GM18520 (cell line): ENCODE data around the gene GPC6.

ENCODE experiments used
- ATAC-seq: cut with Tn5 transposase; IDR thresholded peaks from one replicate; pipeline ENCODE4 v1.9.1; 2021; ENCODE audit not compliant: unreplicated experiment

The GPC6 gene

DNA sequence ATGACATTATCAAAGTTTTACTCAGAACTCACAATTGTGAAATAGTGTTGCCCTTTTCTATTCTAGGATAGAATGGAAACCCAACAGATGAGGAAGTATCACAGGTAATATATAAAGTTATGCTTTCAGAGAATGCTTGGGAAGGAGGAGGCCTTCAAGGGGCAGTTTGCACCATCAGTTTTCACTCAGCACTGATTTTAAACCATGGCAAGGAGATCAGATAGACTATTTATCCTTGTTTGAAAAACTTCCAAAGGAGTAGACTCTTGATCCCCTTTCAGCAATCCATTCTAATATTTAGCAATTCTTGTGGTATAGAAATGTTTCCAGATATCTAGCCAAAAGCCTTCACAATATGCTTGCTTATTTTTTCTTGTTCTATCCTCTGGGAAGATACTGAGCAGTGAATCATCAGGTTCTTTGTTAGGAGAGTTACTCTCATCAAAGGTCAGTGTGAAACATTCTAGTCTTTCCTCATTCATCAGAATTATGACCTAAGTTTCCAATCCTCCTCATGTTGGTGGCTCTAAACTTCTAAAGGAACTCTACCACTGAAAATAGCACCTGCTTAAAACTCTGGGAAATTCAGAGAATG, 3.8 kb downstream of the GPC6 start:
- no peak for ATAC-seq

DNA sequence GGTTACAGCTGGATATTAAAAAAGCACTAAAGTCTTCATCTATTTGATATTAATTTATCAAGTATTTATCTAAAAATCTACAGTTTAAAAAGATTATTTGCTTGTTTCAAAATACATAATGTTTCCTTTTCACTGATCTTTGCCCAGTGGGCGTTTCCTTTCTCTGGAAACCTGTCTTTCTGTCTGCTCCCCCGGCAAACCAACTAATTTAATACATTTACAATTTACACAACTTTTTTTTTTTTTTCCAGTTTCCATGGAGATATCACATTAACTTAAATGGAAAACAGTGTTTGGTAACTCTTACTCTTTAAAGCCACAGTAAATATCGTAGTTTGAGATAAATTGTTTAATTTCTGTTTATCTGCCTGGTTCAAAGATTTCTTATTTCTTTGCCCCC, 5.3 kb downstream of the GPC6 start:
- no peak for ATAC-seq

DNA sequence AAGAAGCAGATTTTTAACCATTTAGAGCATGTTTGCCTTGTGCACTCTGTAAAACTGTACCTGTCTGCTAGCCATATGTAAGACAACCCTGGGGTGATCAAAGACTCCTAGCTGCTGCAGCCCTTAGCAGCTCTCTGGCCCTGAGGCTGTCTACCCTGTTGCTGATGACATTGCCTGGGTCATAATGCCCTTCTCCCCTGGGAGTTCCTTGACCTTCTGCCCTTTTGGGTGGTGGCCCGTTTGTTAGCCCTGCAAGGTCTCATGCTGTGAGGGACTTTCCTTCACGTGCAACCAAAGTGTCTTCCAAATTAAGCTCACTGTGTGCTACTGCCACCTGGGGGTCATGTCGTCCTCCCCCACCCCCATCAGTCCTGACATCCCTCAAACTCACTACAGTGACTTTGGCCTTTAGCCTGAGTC, 7.4 kb downstream of the GPC6 start:
- ATAC-seq = peak; percentile 80

DNA sequence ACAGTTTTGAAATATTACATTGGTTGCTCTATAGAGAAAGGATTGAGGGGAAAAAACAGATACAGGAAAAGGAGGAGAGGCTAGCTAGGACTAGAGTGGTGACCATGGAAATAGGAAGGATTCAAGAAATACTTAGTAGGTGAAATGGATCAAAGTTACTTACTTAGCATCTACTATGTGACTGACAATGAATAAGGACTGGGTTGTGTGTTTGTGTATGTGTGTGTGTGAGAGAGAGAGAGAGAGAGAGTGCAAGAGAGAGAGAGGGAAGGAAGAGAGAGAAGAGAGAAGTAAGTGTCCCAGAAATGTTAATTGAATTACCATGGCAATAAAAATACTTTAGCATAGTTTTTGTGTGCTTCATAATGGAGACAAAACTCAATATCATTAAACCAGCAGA, 7.9 kb downstream of the GPC6 start:
- ATAC-seq = no peak

DNA sequence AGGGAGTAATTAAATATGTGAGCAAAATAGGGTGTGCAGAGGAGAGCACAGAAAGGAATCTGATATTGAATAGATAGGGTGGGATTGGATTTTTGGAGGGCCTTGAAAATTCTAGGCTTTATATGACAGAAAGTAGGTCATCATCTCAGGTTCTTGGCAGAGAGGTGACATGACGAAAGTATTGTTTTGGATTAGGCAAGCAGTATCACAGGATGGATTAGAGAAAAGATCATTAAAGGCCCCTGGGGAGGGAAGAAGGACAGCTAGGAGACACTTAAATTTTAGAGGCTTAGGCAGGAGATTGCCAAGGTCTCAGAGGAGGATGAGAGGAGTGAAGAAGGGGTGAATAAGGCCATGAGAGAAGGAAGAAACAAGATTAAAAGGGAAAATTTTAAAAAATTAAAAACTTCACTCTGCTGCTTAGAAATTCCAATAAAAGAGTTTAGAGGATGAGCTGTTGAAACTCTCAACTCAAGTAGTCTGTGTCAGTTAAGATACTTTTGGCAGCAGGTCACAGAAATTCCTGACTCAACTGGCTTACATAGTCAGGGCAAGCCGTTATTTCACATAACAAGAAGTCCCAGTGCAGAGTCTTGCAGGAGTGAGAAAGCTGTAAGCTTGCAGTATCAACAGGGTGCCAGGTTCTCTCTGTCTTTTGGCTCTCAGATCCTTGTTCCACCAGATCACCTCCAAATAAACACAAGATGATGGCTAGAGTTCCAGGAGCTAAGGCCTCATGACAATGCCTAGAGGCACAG, 8.8 kb downstream of the GPC6 start:
- ATAC-seq = no peak

DNA sequence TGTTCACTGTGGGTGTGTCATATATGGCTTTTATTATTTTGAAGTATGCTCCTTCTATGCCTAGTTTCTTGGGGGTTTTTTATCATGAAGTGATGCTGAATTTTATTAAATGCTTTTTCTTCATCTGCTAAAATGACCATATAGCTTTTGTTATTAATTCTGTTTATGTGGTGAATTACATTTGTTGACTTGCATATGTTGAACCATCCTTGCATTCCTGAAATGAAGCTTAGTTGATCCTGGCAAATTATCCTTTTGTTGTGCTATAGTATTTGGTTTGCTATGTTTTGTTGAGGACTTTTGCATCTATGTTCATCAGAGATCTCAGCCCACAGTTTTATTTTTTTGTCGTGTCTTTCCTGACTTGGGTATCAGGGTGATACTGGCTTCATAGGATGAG, 12.1 kb downstream of the GPC6 start:
- no peak for ATAC-seq

DNA sequence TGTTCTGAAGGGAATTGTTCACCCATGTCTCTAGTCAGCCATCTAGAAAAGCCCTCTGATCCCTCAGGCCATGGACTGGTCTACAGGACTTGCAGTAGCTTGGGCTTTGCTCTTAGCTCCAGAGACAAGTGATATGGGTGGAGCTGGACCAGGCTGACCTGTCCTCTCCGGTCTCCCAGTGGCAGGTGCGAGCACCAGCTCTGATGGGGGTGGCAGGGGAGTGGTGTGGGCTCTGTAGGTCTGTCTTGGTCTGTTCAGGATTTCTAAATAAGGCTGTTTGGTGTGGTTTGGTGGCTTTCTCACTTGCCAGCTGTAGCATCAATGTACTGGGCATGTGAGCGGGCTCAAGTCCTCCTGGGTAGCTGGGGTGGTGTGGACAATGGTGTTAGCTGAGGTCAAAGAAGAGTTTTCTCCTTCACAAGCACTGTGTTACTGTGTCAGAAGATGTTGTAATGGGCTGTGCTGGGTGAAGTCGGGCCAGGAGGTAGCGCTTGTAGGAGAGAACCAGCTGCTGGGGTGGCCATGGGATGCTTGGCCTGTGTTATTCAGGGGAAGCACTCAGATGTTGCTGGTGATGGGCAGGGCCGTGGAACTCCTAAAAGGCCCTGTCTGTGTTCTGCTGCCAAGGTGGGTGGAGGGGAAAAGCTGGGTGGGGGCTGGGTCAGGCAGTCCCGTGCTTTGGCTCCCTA, 16.9 kb downstream of the GPC6 start:
- no peak for ATAC-seq

DNA sequence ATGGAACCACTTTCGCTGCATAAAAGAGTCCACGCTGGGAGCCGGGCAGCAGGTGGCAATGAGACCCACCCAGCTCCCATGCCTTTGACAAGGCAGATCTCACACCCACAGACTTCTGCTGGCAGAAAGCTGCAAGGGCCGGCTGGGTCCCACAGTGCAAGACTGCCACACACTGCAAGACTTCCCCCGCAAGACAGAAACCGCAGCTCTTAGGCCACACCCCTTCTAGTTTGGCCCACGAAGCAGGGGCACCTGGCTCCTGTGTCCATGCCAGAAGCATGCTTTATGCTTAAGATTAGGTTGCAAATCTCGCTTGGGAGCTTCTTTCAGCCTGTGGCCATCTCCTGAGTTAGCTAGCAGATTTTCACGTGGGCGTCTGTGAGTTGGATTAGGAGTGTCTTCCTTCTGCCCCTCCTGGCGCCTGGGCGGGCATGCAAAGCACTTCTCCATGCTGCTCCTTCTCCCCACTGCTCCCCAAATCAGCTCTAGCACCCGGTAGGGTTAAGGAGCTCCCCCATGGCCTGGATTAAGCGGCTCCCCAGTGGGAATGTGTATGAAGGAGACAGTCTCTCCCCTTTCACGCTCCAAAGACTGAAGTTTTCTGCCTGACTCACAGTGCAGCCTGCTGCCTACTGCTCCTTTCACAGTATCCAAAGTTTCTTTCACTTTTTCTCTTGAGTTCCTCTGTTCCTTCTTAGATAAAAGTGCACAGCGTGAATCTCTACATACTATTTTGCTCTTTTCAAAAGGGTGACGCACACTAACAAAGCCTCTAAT, 17.7 kb downstream of the GPC6 start:
- no peak for ATAC-seq

DNA sequence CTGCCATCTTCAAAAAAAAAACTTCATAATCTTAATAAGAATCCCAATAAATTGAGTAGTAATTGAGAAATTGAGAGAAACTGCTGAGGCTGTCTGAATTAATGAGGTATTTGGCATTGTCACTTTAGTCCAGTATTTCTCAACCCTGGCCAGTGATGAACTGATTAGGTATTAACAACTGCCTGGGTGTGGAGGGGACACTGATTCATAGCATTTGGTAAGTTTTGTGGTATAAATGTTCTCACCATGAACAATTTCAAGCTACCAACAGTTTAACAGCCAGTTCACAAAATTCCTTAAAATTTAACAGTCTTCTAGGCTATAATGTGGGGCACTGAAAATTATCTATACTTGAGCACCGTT, 18.3 kb downstream of the GPC6 start:
- no peak for ATAC-seq

DNA sequence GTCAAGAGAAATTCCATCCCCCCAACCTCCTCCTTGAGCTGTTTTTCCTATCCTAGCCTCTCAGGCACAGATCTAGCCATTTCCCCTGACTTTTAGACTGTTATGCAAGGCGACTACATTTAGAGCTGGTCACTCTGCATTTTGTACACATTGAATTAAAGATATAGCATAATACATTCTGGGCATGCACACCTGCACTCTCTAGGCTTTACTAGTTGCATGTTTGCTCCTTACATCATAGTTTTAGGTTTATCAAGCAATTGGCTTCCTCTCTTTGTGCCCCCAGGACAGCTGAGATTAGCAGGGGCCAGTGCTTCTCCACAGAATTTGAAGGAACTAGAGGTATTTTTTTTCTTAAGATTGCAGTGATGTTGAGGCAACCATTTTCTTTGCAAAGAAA, 19.5 kb downstream of the GPC6 start:
- no peak for ATAC-seq

DNA sequence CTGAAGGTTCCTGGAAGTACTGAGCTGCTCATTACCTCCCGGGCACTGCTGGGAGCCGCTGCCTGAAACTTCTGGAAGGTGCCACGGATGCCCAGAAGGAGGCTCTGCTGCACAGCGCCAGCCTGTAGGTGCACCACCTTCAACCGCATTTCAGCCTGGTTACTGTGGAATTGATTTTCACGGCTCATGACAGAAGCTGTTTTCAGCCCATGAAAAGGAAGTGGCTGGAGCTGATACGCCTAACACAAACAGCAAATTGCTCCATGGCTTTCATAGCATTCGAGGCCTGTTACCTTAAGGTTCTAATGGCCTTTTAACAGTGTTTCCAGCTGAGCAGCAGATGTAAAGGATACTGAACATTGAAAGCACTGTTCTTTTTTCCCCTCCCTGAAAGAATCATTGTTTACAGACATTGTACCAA, 22.0 kb downstream of the GPC6 start:
- no peak for ATAC-seq

DNA sequence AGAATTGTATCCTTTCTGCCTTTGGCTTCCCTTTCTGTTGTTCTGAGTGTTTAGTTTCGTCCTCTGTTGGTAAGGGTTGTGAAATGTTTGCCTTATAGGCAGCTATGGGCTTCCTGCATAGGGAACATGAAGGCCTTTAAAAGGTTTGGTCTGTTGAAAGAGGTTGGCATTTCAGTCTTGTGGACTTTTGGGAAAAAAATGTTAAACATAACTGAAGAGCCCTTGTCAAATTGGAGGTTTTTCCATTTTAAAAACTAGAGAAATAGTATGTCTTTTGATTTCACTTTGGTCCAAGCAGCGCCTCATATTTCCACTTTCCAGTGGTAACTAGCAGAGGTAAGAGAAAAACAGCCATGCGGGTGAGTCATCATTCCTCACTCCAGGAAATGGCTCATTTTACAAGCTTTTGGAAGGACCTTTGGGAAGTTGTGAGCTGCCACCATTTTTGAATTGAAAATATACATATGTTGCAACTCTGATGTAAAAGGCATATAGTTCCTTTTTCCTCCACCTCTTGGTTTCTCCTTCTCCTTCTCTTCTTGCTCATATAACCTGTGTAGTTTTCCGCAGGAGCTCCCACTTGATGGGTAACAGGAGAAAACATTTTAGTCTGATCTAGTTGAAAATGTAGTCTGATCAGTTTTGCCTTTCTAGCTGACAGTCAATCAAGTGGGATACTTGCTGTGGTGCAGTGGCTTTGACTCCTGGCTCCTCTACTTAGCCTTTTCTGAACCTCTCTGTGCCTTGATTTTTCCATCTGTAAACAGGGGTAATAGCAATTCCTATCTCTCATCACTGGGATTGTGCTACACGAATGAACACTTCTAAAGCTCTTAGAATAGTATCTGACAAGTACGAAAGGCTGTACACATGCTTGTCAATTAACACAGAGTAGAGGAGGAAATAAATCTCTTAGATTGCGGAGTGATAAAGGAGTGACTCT, 23.0 kb downstream of the GPC6 start:
- no peak for ATAC-seq

DNA sequence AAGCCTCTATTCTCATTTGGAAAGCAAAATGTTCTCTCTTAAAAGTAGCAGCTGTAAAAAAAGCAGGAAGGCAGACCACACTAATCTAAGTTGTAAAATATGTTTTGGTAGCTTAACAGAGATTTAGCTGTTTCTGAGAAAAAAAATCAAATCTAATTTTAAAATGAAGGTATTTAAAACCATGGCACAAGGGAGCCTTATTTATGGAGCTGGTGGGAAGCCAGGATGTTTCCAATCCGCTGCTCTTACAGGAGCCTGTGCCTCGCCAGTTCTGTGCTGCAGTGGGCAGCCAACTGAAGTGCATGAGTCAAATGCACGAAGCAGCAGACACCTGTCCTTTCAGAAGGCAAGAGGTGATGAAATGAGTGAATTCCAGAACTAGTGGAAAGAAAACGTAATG, 28.2 kb downstream of the GPC6 start:
- ATAC-seq = no peak

DNA sequence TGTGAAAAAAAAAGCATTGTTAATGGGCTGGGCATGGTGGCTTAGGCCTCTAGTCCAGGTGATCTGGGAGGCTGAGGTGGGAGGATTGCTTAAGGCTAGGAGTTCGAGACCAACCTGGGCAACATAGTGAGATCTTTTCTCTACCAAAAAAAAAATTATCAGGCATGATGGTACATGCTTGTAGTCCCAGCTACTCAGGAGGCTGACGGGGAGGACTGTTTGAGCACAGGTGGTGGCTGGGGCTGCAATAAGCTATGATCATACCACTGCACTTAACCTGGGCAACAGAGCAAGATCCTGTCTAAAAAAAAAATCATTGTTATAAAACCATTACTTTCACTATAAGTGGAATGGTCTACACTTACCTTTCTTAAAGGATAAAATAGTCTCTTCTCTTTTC, 30.4 kb downstream of the GPC6 start:
- no peak for ATAC-seq

DNA sequence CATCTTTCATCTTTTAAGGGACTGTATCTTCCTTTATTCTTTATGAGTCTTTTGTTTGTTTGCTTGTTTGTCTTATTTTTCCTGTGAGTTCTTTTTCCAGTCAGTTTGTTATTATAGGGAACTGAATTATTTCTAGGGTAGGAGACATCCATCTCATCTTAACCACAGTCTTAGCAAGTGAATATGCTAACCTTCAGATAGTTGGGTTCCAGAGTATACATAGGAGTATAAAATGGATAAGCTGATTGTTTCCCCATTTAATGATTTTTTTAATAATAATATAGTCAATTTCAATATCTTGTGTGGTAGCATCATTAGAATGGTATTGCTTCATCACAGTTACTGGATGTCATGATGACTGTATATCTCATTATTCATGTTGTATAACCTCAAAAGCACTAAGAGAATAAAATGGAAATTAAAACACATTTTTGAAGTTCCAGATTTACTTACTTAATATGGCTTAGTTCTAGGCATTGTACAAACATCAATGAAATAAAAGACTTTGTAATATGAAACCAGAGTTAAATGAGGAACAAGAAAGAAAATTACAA, 33.0 kb downstream of the GPC6 start:
- no peak for ATAC-seq

DNA sequence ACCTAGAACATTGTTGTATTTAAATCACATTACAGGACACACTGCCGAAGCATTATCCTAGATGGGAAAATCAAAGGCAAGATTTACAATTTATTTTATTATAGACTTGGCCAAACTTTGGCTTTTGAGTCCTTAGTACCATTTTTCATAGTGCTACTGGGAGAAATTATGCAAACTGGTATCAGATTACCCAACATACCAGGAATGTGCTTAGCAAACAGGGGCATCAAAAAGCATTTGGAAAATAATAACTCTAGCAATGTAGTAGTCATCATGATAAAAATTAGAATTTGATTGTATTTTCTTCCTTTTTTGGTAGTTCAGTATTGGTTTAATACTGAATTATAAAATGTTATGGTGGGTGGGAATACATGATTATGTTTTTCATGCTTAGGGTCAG, 34.0 kb downstream of the GPC6 start:
- no peak for ATAC-seq

DNA sequence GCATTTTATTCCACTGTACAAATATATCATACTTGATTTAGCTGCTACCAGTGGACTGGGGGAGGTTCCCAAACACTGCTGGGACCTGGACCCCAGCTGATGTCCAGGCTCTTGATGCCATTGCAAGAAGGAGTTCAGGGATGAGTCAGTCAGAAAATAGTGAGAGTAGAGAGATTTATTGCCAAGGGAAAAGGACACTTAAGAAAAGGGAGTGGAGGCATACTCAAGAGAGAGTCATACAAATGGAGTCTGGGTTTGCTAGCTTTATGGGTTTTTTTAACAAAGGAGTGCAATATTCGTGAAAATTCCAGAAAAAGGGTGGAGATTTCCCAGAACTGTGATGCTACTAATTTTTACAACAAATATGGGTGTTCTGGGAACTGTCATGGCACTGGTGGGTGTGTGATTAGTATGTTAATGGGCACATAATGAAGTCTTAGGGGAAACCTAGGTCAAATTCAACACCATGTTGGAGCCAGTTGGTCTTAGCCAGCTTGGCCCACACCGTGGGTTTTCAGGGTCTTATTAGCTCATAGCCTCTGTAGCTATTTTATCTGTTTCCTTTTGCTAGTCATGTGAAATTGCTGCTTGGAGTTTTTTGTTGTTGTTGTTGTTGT, 36.2 kb downstream of the GPC6 start:
- ATAC-seq = no peak

DNA sequence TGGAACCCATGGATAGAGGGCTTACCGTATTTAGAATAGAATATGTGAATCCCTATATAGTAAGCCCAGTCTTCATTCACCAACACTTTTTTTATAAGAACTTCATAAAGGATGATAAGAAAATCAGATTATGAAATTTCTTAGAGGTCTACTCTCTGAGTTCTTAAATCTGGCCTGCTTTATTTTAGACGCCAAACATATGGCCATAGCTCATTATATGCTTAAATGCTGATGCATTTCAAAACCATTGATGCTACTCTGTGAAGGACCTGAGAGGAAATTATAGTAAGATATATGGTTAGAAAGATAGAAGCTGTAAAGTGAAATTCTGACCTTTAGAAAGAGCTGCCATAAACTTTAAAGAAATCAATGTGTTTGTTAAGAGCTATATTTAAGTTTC, 38.3 kb downstream of the GPC6 start:
- no peak for ATAC-seq

DNA sequence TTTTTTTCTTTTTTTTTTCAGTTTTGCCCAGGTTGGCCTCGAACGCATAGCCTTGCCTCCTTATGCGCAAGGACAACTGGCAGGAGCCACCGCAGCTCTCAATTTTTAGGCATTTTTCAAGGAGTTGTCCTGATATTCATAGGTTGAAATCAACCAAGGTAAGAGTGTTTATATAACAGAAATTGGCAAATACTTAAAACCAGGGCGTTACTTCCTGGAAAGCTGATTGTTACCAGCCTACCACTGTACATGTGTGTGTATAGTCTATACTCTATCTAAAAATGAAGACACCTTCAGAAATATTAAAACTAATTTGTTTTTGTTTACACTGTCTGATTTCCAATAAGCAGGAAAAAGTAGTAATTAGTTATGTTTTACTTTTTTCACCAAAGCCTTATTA, 39.2 kb downstream of the GPC6 start:
- no peak for ATAC-seq

DNA sequence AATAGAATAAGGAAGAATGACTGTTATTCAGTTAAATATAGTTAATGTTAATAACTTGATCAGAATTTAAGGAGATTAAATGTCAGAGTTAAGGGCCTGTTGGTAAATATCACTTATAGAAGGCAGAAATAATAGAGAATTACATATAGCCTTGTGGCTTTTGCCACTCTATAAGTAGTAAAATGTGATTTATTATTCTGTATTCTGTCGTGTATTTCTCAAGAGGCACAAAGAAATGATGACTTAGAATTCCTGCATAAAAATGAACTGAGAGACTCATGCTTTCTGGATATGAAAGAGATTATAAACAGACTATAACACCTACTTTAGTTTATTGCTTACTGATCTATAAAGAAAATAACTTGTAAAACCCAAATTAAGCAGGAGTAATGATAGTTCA, 40.1 kb downstream of the GPC6 start:
- ATAC-seq = no peak
